Measurements from ENCODE around the gene FURIN. TPM values are rescaled to one million over a fixed set of nuclear protein-coding genes. Genes with fewer than 3 reads are reported as not detected.

FURIN gene
- total and polyA plus RNA-seq, 2 of the 8 experiments (the other 6 are each of a cell fraction or from before 2014, with no cell fraction given) = 15.8 to 32.1 TPM

- ChIA-PET CTCF (ENCODE audit: partially characterized antibody) (interaction anchor here (0.6 to 20.7 kb wide), 37 partner anchors 9 to 921 kb away, joined by 3 to 306 read pairs (median 6); partner anchors contain the start of genes FES, FURIN, MAN2A2 and RCCD1), POLR2A (ENCODE audit: partially characterized antibody) (interaction anchor here (0.6 to 5.0 kb wide), 9 partner anchors 22 to 262 kb away, joined by 3 to 24 read pairs (median 3); partner anchors contain the start of genes BLM, MAN2A2 and RCCD1)
- H2BK12ac ChIP-seq (ENCODE audit: low read depth, low read length) = no peak overlapping the region
- H2BK5ac ChIP-seq (ENCODE audit: low read depth, low read length) = no peak overlapping the region
- H4K91ac ChIP-seq (replicated peaks; ENCODE audit: insufficient read length, low read length) = no peak overlapping the region
- H3K27me3 ChIP-seq (replicated peaks in 1 of 4; ENCODE audit: control insufficient read depth in 3 of 4, extremely low read depth in 1 of 4, insufficient read depth in 3 of 4, low read length in 3 of 4) = 0 out of 7 replicates have a peak, but pooled peaks cover 0 to 4% (median 0%) of the 10 kb centered on the region in 4 experiments
- peaks cover 0 to 13% (median 7%) of the 10 kb centered on the region in 4 experiments; a peak in 6 of 7 replicates for H3K4me1 ChIP-seq (replicated peaks in 1 of 4; ENCODE audit: control insufficient read depth in 3 of 4, insufficient read depth in 4 of 4, low read length in 3 of 4)
- TF ChIP-seq ATF3 (IDR thresholded peaks at IDR 0.05; ENCODE audit: insufficient read depth, low read depth, low read length) (0 out of 2 replicates have a peak, but pooled peaks have one; percentile 5), POLR2A (IDR thresholded peaks at IDR 0.05; ENCODE audit: control extremely low read depth in 1 of 2, low read depth in 2 of 2, low read length in 2 of 2) (no peak)
- H3K4me3 ChIP-seq (ENCODE audit: extremely low read depth in 1 of 4, insufficient read depth in 2 of 4, low read depth in 3 of 4, low read length in 4 of 4) = peak overlapping the region in 3 of 4 experiments; percentile 58 to 83 (median 82); a peak in 6 of 8 replicates
- H3K4ac ChIP-seq (replicated peaks; ENCODE audit: insufficient read length, low read depth, low read length) = no peak overlapping the region
- peaks cover 0 to 1% of the 10 kb centered on the region in 2 experiments for H4K20me1 ChIP-seq (replicated peaks in 1 of 2; ENCODE audit: control insufficient read depth in 1 of 2, insufficient read depth in 2 of 2, low read length in 2 of 2)
- H2AFZ ChIP-seq (ENCODE audit: low read length) = no peak overlapping the region
- no peaks in the 10 kb centered on the region for H3K79me2 ChIP-seq (ENCODE audit: control insufficient read depth in 1 of 2, insufficient read depth in 2 of 2, low read length in 2 of 2)
- no peaks in the 10 kb centered on the region for H3K9me3 ChIP-seq (ENCODE audit: insufficient read depth in 2 of 2, low read depth in 1 of 2, low read length in 1 of 2)
- H3K23me2 ChIP-seq (ENCODE audit: low read depth, low read length) = peaks cover 11% of the 10 kb centered on the region; the same call in 1 of the 2 replicates
- no peak overlapping the region for H3K14ac ChIP-seq (ENCODE audit: insufficient read length)
- H2BK120ac ChIP-seq (replicated peaks; ENCODE audit: low read depth, low read length) = no peak overlapping the region
- H3K27ac ChIP-seq (ENCODE audit: low read depth, low read length) = no peak overlapping the region
- H3K4me2 ChIP-seq (ENCODE audit: insufficient read depth in 1 of 2, low read depth in 2 of 2, low read length in 2 of 2) = peak overlapping the region; percentile 47 to 93; a peak in 3 of 4 replicates
- H3K9ac ChIP-seq (replicated peaks in 1 of 4; ENCODE audit: extremely low read depth in 1 of 4, low read depth in 3 of 4, low read length in 3 of 4) = no peak overlapping the region
- no peak overlapping the region for H4K8ac ChIP-seq (ENCODE audit: extremely low read depth, insufficient read depth, low read length)
- H3K23ac ChIP-seq (ENCODE audit: insufficient read length) = no peak overlapping the region
- H2BK20ac ChIP-seq (ENCODE audit: low read length) = no peak overlapping the region
- 15% methylated on average over 6 of the region's 6 CpGs; no CpG with 5 or more reads in 1 of the 2 experiments for WGBS, 2 experiments (ENCODE audit: extremely low coverage in 1 of 2, insufficient coverage in 1 of 2, insufficient read length in 1 of 2, insufficient replicate concordance in 2 of 2, low coverage in 1 of 2, low lambda C conversion rate in 2 of 2, missing lambda C conversion rate in 1 of 2)
- no peaks in the 10 kb centered on the region; the same call in 1 of the 2 replicates for H3K79me1 ChIP-seq (ENCODE audit: low read depth, low read length)
- no peak overlapping the region for H4K5ac ChIP-seq (ENCODE audit: insufficient read length, low read depth, low read length)
- no peaks in the 10 kb centered on the region for H3K36me3 ChIP-seq (ENCODE audit: control insufficient read depth in 2 of 4, insufficient read depth in 4 of 4, low read length in 3 of 4)
- FAIRE-seq = no peak
- no peak overlapping the region for H2BK15ac ChIP-seq (ENCODE audit: low read length)
- no peak overlapping the region for H3K56ac ChIP-seq (replicated peaks; ENCODE audit: insufficient read length, low read depth, low read length)
- no peak overlapping the region for H2AK5ac ChIP-seq (ENCODE audit: low read depth, low read length)
- H3K18ac ChIP-seq (ENCODE audit: extremely low read depth, low read length) = no peak overlapping the region
- DNase-seq (ENCODE audit: low read depth in 1 of 2, low spot score in 2 of 2) = no peak
Measured at GRCh38 chr15:90931575-90931827, 63.1 kb downstream of the FURIN start.

Measured in H1 (cell line).